ENCODE data around the gene ABCC8. TPM values are rescaled to one million over a fixed set of nuclear protein-coding genes. Genes with fewer than 3 reads are reported as not detected.

The ABCC8 gene
- total and polyA plus RNA-seq, 2 experiments from 2014 or later: 2.2 TPM; not detected in 1

- H3K36me3 ChIP-seq (replicated peaks; ENCODE audit: insufficient read depth, low read depth): no peaks in the 10 kb centered on the region
- no peaks in the 10 kb centered on the region for H4K20me1 ChIP-seq (ENCODE audit: insufficient read depth, poor library complexity, severe bottlenecking)
- no peak overlapping the region for H2AFZ ChIP-seq
These were observed 47.6 kb upstream of the ABCC8 start for GRCh38 chr11:17524221-17524620.

GRCh38 chr11:17522655-17523054 is 46.0 kb upstream of the ABCC8 start:
- H3K4me3 ChIP-seq: no peak overlapping the region
- 92% methylated on average over 13 of the region's 17 CpGs for WGBS (ENCODE audit: low lambda C conversion rate, missing lambda C conversion rate)
- no peaks in the 10 kb centered on the region for H3K9me2 ChIP-seq (replicated peaks; ENCODE audit: insufficient read depth)
- no peaks in the 10 kb centered on the region for H4K20me1 ChIP-seq (ENCODE audit: insufficient read depth, poor library complexity, severe bottlenecking)
- H3K27me3 ChIP-seq: no peaks in the 10 kb centered on the region
- no peak overlapping the region for H3K4me2 ChIP-seq
- H2AFZ ChIP-seq: no peak overlapping the region
- no peaks in the 10 kb centered on the region for H3K36me3 ChIP-seq (replicated peaks; ENCODE audit: insufficient read depth, low read depth)
- no peak for DNase-seq (ENCODE audit: low spot score)
- no peaks in the 10 kb centered on the region for H3K4me1 ChIP-seq (ENCODE audit: insufficient read depth)
- no peak overlapping the region for H3K27ac ChIP-seq
- H3K79me2 ChIP-seq: peaks cover 2% of the 10 kb centered on the region
- H3K9me3 ChIP-seq (ENCODE audit: low read depth): no peaks in the 10 kb centered on the region
- TF ChIP-seq EZH2 (IDR thresholded peaks at IDR 0.05; ENCODE audit: borderline replicate concordance) (no peak), CTCF (IDR thresholded peaks at IDR 0.05; ENCODE audit: poor library complexity) (no peak), EZH2phosphoT487 (IDR thresholded peaks at IDR 0.05; ENCODE audit: low read depth, severe bottlenecking, unreplicated experiment) (no peak)

More at GRCh38 chr11:17524221-17524620, 47.6 kb upstream of the ABCC8 start:
- H3K9me2 ChIP-seq (replicated peaks; ENCODE audit: insufficient read depth): no peaks in the 10 kb centered on the region
- TF ChIP-seq EZH2 (IDR thresholded peaks at IDR 0.05; ENCODE audit: borderline replicate concordance) (no peak), EZH2phosphoT487 (IDR thresholded peaks at IDR 0.05; ENCODE audit: low read depth, severe bottlenecking, unreplicated experiment) (no peak), CTCF (IDR thresholded peaks at IDR 0.05; ENCODE audit: poor library complexity) (no peak)
- DNase-seq (ENCODE audit: low spot score): no peak
- peaks cover 8% of the 10 kb centered on the region for H3K79me2 ChIP-seq
- H3K4me1 ChIP-seq (ENCODE audit: insufficient read depth): no peaks in the 10 kb centered on the region
- no peak overlapping the region for H3K4me2 ChIP-seq
- H3K4me3 ChIP-seq: no peak overlapping the region
- no peaks in the 10 kb centered on the region for H3K27me3 ChIP-seq
- H3K27ac ChIP-seq: no peak overlapping the region
- WGBS (ENCODE audit: low lambda C conversion rate, missing lambda C conversion rate): 93% methylated on average over 9 of the region's 9 CpGs
- no peaks in the 10 kb centered on the region for H3K9me3 ChIP-seq (ENCODE audit: low read depth)

- TF ChIP-seq EZH2 (IDR thresholded peaks at IDR 0.05; ENCODE audit: borderline replicate concordance): no peak
- TF ChIP-seq CTCF (IDR thresholded peaks at IDR 0.05; ENCODE audit: poor library complexity): no peak
- no peak for TF ChIP-seq EZH2phosphoT487 (IDR thresholded peaks at IDR 0.05; ENCODE audit: low read depth, severe bottlenecking, unreplicated experiment)
- no peaks in the 10 kb centered on the region for H3K9me3 ChIP-seq (ENCODE audit: low read depth)
- H4K20me1 ChIP-seq (ENCODE audit: insufficient read depth, poor library complexity, severe bottlenecking): no peaks in the 10 kb centered on the region
- no peaks in the 10 kb centered on the region for H3K4me1 ChIP-seq (ENCODE audit: insufficient read depth)
- H3K4me3 ChIP-seq: no peak overlapping the region
- no peak for DNase-seq (ENCODE audit: low spot score)
- no peak overlapping the region for H3K27ac ChIP-seq
- H2AFZ ChIP-seq: no peak overlapping the region
- H3K79me2 ChIP-seq: no peaks in the 10 kb centered on the region
- H3K27me3 ChIP-seq: no peaks in the 10 kb centered on the region
- H3K4me2 ChIP-seq: no peak overlapping the region
- no peaks in the 10 kb centered on the region for H3K9me2 ChIP-seq (replicated peaks; ENCODE audit: insufficient read depth)
- H3K36me3 ChIP-seq (replicated peaks; ENCODE audit: insufficient read depth, low read depth): no peaks in the 10 kb centered on the region
- WGBS (ENCODE audit: low lambda C conversion rate, missing lambda C conversion rate): 83% methylated on average over 11 of the region's 11 CpGs
These were observed 44.7 kb upstream of the ABCC8 start for GRCh38 chr11:17521106-17521900.

Data from hepatocyte (in vitro differentiated cells).